ENCODE results near the gene KBTBD13.

KBTBD13 gene

DNA sequence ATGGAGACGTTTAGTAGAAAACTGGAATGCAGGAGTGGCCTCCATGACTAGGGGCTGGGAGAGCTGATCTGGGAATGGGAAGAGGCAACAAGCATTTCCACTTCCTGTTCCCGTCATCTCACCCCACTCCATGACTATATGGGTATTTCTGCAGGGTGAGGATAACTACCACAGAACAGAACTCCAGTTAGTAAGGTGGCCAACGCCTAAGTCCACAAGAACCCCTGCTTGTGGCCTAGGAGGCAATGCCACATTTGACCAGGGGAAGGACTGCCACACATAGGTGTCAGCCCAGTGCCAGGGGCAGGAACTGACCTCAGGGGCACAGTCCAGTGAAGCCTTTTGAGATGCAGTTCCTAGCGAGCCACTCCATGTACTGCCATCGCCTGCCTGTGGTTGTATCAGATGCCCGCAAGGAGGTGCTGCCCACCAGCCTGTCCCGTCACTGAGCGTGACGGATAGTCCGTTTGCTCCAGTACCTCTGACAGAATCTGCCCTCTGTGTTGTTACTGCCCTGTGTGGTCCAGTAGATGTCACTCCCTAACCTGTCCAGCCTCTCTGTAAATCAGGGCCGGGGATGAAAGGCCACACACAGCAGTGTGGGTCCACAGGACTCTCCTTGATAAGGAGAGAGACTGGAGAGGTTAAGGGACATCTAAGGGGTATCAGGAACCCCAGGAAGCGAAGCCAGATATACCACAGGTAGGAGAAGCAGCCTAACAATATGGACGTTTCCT is 43.6 kb upstream of the KBTBD13 start:
- H3K27ac ChIP-seq = no peak overlapping the region
- TF ChIP-seq, protein P1, sequence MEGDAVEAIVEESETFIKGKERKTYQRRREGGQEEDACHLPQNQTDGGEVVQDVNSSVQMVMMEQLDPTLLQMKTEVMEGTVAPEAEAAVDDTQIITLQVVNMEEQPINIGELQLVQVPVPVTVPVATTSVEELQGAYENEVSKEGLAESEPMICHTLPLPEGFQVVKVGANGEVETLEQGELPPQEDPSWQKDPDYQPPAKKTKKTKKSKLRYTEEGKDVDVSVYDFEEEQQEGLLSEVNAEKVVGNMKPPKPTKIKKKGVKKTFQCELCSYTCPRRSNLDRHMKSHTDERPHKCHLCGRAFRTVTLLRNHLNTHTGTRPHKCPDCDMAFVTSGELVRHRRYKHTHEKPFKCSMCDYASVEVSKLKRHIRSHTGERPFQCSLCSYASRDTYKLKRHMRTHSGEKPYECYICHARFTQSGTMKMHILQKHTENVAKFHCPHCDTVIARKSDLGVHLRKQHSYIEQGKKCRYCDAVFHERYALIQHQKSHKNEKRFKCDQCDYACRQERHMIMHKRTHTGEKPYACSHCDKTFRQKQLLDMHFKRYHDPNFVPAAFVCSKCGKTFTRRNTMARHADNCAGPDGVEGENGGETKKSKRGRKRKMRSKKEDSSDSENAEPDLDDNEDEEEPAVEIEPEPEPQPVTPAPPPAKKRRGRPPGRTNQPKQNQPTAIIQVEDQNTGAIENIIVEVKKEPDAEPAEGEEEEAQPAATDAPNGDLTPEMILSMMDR (IDR thresholded peaks at IDR 0.05) = peak; percentile 87
- no peak for TF ChIP-seq ZFX (IDR thresholded peaks at IDR 0.05; ENCODE audit: borderline replicate concordance)

DNA sequence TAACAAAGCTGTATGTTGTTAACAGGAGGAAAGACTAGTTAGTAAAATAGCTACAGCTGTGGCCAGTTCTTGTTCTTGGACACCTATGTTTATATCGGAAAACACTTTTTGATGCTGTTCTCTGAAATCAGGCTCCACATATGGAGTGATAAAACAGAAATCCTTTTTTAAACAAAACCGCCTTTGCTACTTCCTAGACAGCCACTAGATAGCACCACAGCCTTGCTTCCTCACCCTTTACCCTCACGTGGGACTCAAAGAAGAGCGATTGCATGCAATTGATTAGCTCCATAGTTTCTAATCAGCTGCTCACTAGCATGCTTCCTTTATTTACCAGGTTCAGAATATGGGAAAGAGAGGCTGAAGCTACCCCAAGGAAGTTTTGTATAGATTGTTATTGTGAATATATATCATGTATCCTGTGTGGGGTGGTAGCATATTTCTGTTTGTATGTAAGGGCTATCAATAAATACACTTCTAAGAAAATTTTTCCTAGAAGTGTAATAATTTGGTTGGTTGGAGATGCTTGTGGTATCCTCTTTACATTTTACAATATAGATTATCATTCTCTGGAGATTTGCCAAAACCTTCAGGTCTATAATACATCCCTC is 42.8 kb upstream of the KBTBD13 start:
- H3K27ac ChIP-seq = no peak overlapping the region
- no peak for TF ChIP-seq ZFX (IDR thresholded peaks at IDR 0.05; ENCODE audit: borderline replicate concordance)
- TF ChIP-seq, protein P1 (IDR thresholded peaks at IDR 0.05) = no peak

DNA sequence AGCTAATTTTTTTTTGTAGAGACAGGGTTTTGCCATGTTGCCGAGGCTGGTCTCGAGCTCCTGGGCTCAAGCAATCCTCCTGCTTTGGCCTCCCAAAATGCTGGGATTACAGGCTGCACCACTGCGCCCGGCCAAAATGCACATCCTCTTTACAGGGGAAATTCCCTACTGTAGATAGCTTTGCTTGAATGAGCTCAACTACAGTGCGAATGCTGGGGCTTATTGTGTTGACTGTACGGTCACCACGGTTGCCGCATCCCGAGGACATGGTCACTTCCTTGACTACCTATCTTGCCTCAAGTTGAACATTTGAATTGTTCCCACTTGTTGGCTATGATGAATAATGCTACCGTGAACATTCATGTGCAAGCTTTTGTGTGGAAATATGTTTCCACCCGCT is 41.8 kb upstream of the KBTBD13 start:
- H3K27ac ChIP-seq = no peak overlapping the region
- no peak for TF ChIP-seq ZFX (IDR thresholded peaks at IDR 0.05; ENCODE audit: borderline replicate concordance)
- TF ChIP-seq, protein P1 (IDR thresholded peaks at IDR 0.05) = no peak

DNA sequence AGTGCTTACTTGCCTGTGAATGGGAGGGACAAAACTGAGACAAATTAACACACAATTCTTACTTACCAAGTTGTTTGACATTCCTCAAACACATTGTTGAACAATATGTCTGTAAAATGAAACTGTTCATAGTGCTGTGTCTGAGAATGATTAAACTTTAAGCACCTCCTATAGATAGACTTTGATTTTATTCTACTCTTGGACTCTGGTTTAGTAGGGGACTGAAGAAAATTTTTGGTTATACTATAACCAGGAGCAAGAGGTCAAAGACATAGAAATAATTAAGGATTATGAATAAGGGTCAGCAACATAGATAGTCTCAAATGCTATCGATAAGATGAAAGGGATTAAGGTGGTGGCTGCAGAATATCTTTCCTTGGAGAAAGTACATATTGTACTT is 39.2 kb upstream of the KBTBD13 start:
- TF ChIP-seq, protein P1 (IDR thresholded peaks at IDR 0.05) = no peak
- no peak for TF ChIP-seq ZFX (IDR thresholded peaks at IDR 0.05; ENCODE audit: borderline replicate concordance)

DNA sequence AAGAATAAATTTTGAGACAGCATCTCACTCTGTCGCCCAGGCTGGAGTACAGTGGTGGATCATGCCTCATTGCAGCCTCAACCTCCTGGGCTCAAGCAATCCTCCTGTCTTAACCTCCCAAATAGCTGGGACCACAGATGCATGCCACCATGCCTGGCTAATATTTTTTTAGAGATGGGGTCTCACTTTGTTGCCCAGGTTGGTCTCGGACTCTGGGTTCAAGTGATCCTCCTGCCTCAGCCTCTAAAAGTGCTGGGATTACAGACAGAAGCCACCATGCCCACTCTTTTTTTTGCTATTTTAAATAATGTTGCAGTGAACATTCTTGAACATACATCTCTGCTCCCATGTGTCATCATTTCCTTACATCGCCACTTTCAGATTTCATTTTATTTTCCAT is 38.1 kb upstream of the KBTBD13 start:
- no peak overlapping the region for H3K27ac ChIP-seq
- TF ChIP-seq, protein P1 (IDR thresholded peaks at IDR 0.05) = no peak
- no peak for TF ChIP-seq ZFX (IDR thresholded peaks at IDR 0.05; ENCODE audit: borderline replicate concordance)

More for the DNA sequence above, 39.2 kb upstream of the KBTBD13 start:
- H3K27ac ChIP-seq = no peak overlapping the region

DNA sequence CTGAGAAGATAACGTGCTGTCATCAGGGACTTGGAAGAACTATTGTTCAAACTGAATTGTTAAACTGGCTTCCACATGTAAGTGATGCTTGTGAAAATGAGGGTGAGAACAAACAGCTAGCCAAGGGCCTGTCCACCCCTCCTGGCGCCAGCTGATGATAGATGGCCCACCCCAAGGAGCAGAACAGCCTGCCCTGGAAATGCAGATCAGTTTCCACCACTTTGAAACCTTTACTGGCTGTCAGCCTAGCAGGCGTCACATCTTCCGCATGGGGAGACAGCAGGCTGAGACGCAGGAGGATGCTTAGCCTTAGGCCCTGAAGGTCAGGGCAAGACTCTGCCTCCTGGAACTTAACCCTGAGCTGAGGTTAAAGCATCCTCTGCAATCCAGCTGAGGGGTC is 37.7 kb upstream of the KBTBD13 start:
- no peak overlapping the region for H3K27ac ChIP-seq
- TF ChIP-seq, protein P1 (IDR thresholded peaks at IDR 0.05) = no peak
- TF ChIP-seq ZFX (IDR thresholded peaks at IDR 0.05; ENCODE audit: borderline replicate concordance) = no peak

DNA sequence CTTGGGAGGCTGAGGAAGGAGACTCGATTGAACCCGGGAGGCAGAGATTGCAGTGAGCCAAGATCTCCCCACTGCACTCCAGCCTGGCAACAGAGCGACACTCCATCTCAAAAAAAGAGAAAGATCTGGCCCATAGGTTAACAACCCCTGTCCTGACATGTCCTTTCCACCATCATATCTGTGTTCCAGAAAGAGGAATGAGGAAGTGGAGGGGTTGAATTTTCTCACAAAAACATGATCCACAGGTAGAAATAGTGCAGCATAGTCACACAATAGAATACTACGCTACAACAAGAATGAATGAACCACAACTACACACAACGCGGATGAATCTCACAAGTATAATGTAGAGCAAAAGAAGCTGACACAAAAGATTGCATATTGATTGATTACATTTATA is 36.1 kb upstream of the KBTBD13 start:
- no peak overlapping the region for H3K27ac ChIP-seq
- TF ChIP-seq ZFX (IDR thresholded peaks at IDR 0.05; ENCODE audit: borderline replicate concordance) = no peak
- TF ChIP-seq, protein P1 (IDR thresholded peaks at IDR 0.05) = no peak

Data from 22Rv1 (cell line).